NCI-H1436 (cell line): ENCODE measurements around the gene IER3IP1.
"Not testable (repeated sequence)": the region's sequence is repeated elsewhere in the genome, so short reads cannot be mapped to it uniquely, and the experiment has no call there.

Experiments used
- DNase-seq: peaks from one replicate; lab custom pipeline; 2025; lab: John Stamatoyannopoulos, UW

Gene IER3IP1, protein sequence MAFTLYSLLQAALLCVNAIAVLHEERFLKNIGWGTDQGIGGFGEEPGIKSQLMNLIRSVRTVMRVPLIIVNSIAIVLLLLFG

DNA sequence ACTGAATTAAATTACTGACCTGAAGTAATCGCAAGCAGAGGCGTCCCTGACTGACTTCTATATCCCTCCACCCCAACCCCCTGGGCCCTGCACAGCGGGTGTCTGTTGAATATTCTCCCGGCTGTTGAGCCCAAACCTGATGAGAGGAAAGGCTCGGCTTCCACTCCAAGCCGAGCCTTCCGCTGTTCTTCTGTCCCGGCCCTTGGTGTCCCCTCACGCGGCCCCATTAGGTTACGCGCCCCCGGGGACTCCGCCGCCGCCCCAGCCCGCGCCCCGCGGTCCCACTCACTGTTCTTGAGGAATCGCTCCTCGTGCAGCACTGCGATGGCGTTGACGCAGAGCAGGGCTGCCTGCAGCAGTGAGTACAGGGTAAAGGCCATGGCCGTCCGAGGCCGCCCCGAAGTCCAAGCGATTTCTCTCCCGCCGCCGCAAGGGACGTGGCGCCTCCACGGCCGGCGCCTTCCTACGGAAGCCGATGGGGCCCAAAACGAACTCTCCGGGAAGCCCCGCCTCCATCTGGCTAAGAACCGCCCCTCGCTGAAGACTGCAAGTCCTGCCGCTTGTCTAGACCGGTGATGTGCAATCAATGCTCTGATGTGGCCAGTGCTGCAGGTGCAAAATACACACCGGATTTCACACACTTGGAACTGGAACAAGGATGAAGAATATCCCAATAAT is at the start of gene IER3IP1:
TSS of gene IER3IP1 (minus strand) at position 467 of the 678 bp plus-strand sequence. CDS start at position 380, 87 bp downstream.
- DNase-seq, result peak; percentile 88

DNA sequence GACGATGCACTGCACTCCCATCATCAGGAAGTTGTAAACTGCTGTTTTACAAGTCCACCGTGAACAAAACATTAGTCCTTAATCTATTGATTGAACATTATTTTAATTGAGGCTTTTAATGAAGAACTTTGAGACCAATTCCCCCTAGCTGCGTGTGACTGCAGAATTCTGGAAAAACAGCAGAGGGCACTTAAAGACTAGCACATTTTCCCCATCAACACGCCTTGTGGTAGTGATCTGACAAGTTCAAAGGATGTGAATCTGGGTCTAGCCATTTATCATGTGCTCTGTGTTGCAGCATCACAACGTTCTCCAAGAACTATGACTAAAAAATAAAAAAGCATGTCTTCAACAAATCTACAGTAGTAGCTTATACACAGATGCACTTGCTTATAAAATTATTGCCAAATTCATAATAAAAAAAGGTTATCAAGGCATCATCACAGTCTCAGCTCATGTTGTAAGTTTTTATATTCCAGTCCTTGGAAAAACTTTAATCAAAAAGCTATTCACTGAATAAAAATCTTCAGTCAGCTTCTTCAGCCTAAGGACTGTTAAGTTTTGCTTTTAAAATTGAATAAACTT is 39.5 kb upstream of the IER3IP1 start:
- peak; percentile 63 for DNase-seq

DNA sequence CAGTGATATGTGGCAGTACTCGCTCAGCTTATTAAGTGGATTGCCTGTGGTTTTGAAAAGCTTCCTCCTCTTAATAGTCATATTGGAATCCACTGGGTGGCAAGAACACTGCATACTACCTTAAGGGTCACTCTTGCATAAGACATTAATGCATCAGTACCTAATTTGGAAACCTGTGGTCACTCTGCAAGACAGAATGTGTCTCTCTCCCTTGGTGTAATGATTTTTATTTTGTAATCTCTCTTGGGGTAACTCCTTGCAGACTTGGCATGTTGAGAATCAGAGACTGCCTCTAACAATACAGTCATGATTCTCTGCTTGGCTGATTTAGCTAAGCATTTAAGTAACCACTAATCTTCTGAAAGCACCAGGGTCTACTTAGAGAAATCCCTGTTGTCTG is 33.0 kb upstream of the IER3IP1 start:
- DNase-seq, result no peak

DNA sequence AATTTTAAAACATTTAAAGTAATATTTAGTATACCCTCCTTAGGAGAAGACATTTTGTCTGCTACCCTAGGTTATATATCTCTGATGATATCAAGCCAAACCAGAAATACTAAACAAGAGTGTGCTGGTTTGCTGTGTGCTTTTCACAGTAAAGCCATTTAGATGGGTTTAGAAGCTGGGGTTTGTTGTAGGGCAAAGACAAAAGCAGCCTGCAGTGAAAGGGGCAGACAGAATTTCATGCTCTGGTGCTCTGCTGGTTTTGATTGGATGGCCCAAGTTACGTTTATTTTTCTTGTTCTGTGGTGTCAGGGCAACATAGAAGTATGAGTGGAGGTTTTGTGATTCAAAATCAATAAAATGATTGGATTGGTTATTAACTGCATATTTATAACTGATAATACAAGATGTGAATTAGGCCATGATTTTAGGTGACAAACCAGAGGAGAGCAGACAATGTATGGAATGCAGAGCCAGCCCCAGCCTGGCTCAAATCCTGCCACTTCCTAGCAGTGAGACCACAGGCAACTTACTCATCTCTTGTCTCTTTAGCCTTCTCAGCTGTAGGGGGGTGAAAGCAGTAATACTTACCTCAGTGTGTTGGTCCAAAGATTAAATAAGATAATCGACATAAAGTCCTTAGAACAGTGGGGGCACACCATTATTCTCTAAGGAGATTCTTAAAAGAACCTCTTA is 30.9 kb upstream of the IER3IP1 start:
- no peak for DNase-seq

DNA sequence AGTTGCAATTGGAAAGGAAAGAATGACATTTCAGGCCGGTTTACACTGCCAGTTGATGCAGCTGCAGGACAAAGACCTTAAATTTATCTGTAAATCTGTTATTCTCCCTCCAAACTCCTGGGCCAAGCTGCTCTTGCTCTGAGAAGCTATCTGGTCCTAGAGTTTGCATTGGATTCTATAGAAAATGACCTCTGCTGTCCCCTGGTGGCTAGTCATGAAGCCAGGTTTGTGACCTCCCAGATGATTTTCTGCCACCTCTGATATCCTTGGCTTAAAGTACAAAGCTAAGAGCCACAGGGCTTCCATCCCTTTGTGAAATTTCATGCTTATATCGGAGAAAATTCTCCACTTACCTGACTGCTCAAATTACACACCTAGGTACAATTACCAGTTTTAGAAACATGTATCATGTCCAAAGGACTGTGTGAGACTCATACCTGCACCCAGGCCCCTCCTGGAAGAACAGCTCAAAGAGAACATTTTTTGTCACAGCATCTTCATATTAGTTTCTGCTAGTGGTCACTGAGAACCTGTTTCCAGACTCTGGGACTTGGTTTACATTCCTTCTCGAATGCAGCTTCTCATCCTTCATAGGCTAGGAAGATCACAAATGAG is 28.9 kb upstream of the IER3IP1 start:
- no peak for DNase-seq

DNA sequence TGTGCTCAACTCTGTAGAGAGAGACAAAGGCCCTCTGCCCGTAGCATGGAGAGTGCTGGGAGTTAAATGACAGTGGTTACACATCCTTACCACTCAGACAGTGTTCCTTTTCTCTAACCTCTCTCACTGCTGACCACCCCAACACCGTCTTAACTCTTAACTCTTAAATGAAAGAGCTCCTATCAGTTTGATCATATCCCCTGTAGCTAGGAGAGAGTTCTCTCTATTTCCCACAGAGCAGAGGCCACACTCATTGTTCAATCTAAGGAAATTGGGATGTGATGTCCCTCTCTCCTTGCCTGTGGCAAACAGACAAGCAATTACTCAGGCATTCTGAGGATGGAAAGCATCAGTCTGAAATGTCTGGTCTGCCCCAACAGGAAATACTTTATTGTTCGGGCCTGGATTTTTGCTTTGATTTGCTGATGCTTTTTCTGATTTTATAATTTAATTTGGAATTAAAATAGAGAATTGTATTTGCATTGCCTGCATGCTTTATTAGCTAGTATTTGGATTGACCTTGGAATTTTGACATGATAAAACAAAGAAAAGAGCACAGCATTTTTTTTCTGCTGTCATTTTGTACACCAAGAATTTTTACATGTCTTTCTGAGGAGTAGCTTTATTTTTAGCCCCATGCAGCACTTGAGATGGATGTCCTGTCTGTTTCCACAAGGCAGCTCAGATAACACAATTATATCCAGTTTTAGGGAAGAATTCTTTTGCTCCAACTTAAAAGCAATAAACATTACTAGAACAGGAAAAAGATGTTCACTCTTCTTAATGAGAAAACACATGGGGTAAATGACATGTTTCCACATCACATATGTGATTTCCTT is 27.7 kb upstream of the IER3IP1 start:
- DNase-seq, result no peak

DNA sequence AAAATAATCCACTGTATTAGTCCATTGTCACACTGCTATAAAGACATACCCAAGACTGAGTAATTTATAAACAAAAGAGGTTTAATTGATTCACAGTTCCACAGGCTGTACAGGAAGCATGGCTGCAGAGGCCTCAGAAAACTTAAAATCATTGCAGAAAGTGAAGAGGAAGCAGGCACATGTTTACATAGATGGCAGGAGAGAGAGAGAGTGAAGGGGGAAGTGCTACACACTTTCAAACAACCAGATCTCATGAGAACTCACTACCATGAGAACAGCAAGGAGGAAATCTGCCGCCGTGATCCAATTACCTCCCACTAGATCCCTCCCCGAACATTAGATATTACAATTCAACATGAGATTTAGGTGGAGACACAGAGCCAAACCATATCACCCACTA is 19.8 kb upstream of the IER3IP1 start:
- not testable (repeated sequence) for DNase-seq

DNA sequence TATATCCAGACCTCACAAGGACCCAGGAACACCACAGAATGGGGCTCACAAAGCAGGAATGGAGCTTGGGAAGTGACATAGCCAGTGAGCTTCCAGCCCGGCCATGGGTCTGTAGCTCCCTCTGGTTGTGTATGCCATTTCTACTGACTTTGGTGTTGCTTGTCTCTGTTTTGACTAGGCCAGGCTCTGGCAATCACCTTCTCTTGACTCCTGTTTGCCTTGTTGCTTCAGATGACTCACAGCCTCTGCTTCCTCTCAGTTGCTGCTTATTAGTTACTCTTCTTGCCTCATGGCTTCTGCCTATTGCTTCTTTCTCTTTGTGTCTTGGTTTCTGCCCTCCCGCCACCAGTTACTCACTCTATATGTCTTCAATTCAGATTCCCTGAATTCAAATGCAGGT is 15.8 kb upstream of the IER3IP1 start:
- DNase-seq, result no peak

DNA sequence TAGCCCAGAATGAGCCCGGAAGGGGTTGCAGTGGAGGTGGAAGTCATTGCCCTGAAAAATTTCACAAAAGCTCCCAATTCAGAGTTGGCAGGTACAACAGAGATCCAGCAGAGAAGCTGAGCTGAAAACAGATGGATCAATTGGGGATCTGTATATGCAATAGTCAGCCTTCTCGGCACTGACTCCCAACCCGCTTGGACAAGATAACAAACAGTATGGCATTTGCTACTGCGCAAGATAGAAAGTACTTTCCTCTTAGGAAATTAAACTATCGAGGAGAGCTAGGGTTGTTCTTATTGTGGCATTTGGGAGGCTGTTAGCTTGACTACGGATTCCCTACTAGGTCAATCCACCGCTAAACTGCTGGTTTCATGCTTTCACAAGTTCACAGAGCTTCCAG is 11.6 kb upstream of the IER3IP1 start:
- DNase-seq, result no peak

DNA sequence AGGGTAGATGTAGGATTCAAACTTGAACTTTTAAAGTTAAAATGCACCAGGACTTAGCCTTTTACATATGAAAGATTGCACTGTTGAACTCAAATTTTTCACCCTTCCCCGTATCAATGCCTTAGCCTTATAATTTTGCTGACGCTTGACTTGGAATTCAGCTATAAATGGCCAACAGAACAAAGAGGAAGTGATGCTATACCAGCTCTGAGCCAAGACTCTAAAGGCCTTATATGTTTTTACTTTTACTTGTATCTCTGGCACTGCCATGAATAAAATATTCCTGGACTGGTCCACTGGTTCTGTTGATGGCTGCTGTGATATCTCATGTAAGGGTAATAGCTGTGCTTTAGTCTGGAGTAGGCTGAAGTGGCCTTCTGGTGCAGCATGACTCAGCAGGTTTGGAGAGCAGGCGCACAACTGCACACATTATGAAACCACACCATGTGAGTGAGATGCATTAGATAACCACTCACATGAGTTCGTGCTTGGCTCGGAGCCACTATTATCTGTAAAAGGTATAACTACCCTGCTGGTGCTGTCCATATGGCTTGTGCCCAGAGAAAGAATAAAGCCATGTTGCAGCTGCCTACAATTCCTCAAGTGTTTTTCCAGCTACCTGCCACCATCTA is 8.4 kb upstream of the IER3IP1 start:
- no peak for DNase-seq

DNA sequence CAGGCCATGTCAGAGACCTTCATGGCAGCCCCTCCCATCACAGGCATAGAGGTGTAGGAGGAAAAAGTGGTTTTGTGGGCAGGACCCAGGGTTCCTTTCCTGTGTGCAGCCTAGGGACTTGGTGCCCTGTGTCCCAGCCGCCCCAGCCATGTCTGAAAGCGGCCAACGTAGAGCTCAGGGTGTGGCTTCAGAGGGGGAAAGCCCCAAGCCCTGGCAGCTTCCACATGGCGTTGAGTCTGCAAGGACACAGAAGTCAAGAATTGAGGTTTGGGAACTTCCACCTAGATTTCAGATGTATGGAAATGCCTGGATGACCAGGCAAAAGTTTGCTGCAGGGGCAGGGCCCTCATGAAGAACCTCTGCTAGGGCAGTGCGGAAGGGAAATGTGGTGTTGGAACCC is 6.0 kb upstream of the IER3IP1 start:
- not testable (repeated sequence) for DNase-seq

DNA sequence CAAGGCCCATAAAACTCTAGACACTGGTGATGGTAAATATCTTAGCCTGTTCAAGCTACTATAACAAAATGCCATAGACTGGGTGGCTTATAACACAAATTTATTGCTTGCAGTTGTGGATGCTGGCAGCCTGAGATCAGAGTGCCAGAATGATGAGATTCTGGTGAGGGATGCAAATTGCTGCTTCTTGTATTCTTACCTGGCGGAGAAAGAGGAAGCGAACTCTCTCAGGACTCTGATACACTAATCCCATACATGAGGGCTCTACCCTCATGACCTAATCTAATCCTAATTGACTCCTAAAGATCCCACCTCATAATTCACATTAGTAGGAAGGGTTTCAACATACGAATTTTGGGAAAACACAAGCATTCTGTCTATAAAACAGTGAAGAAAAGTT is 4.6 kb upstream of the IER3IP1 start:
- no peak for DNase-seq

DNA sequence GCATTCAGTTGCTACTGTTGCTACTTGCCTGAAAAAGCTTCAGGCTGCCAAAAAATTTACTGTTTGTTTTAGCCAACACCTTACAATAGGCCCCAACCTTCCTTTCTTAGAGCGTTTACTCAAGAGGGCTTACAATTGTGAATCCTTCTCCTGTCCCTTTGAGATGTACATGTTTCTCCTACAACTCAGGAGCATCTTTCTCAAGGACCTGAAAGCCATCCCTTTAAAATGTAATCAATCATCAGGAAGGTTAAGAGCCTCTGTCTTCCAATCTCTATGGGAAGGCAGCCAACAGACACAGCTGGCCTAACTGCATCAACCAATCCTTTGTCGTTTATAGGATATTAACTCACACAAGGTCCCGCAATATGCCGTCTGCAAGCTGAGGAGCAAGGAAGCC is 3.4 kb upstream of the IER3IP1 start:
- peak; percentile 16 for DNase-seq

DNA sequence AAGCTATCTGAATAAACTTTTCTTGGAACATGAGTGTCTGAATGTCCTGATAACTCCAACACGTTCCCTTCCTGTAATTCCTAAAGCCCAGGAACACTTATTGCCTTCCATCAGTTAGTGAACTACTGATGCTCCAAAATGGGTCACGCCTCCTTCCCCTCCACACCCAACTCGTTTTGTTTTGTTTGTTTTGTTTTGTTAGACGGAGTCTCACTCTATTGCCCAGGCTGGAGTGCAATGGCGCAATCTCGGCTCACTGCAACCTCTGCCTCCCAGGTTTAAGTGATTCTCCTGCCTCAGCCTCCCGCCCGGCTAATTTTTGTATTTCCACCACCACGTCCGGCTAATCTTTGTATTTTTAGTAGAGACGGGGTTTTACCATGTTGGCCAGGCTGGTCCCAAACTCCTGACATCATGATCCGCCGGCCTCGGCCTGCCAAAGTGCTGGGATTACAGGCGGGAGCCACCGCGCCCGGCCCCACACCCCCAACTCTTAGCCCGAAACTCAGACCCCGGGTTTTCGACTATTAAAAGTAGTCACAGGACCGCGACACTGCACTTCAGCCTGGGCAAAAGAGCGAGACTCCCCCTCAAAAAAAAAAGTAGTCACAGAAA is 774 bp downstream of the IER3IP1 start:
- no peak for DNase-seq

DNA sequence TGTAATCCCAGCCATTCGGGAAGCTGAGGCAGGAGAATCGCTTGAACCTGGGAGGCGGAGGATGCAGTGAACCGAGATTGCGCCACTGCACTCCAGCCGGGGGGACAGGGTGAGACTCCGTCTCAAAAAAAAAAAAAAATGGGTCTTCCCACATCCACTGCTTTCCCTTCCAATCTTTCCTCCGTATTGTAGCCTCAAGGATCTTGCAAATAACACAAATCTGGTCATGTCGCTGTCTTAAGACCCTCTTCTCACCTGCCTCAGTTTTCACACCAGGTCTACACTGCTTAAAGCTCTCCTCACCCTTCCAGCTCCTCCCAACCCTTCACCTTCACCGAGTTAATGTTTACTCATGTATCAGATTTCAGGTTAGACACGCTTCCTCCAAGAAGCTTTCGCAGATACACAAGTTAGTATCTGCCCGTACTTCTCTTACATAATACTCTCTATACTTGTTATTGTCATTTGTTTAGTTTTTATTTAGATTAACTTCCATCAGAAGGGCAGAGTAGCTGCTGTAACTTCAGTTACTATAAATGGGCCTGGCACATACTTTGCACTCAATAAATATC is 1.5 kb downstream of the IER3IP1 start:
- DNase-seq, result peak; percentile 6

DNA sequence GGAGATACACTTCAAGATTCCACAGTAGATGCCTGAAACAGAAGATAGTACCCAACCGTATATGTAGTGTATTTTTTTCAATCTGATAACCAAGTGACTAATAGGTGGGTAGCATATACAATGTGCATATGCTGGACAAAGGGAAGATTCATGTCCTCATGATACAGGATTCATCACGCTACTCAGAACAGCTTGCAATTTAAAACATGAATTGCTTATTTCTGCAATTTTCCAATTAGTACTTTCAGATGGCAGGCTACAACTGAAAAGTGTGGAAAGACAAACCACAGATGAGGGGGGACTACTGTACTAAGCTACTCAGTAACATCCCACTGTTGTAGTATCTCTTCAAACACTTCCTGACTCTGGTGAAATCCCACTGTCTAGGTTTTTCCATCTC is 3.7 kb downstream of the IER3IP1 start:
- DNase-seq, result no peak

DNA sequence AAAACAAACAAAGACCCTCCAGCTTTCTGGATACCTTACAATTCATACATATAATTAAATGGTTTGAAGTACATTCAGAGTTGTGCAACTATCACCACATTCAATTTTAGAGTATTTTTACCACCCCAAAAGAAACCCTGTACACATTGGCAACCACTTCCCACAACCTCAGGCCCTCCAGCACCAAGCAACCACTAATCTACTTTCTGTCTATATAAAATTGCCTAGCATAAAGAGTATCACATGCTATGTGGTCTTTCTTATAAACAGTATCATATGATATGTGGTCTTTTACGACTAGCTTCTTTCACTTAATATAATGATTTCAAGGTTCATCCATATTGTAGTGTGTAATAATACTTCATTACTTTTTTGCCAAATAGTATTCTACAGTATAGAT is 7.3 kb downstream of the IER3IP1 start:
- DNase-seq, result no peak

DNA sequence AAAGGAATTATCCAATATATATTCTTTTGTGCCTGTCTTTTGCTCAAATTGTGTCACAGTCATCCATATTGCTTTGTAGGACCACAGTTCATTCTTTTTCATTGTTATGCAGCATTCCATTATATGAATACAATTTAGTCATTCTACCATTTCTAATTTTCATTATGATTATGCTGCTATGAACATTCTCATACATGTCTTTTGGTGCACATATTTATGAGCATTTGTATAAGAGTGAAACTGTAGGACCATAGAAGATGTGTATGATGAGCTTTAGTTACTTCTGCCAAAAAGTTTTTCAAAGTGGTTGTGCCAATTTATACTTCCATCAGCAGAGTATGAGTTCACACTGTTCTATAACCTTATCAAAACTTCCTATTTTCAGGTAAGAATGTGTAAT is 7.7 kb downstream of the IER3IP1 start:
- no peak for DNase-seq

DNA sequence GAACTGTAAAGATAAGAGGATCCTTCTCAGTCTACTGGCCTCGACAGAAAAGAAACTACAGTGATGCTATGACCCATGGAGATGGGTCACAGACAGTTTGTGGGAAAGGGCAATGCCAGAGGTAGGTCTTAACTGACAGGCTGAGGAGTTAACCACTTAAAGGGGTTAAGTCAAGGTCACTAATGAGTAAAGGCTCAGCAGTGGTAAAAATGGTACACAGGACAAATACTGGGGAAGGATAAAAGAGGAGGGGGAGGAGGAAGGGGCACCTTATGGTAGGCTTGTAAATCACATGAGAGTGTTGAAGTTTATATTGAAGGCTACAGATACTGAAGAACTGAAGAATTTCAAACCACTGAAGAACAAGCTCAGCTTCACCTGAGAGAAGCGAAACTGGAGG is 9.9 kb downstream of the IER3IP1 start:
- DNase-seq, result no peak

DNA sequence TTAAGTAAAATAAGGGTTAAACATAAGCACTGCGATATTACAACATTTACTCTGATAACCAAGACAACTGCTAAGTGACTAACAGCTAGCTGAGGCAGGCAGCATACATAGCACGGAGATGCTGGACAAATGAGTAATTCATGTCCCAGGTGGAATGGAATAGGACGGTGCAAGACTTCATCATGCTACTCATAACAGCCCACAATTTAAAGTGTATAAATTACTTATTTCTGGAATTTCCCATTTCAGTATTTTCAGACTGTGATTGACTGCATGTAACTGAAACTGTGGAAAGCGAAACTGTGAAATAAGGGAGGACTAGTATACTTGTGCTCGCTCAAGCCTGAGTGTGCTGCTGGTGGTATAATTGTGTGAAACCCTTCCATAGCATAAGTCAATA is 12.9 kb downstream of the IER3IP1 start:
- DNase-seq, result no peak

DNA sequence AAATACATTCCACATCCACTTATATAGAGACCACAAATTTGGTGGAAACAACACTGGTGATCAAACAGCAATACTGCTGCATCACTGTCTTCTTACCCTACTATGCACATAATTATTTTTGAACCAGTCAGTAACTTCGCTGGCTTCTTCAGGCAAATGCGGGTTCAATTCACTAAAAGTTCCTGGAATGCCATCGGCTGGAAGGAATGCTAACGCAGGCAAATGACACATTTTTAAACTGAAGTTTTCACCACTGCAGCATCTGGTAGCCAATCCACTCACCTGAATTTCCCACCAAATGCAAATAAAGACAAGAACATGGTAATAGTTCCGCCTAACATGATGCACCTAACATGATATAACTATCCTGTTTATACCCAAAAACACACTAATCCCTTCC is 15.9 kb downstream of the IER3IP1 start:
- no peak for DNase-seq
